ENCODE results near the gene SLC7A11. TPM values are rescaled to one million over a fixed set of nuclear protein-coding genes. Genes with fewer than 3 reads are reported as not detected.
"Not testable (repeated sequence)": the region's sequence is repeated elsewhere in the genome, so short reads cannot be mapped to it uniquely, and the experiment has no call there.

SLC7A11 gene
- total RNA-seq, 4 donors from 2014 or later: under 0.01 to 0.30 (median 0.21) TPM

DNA sequence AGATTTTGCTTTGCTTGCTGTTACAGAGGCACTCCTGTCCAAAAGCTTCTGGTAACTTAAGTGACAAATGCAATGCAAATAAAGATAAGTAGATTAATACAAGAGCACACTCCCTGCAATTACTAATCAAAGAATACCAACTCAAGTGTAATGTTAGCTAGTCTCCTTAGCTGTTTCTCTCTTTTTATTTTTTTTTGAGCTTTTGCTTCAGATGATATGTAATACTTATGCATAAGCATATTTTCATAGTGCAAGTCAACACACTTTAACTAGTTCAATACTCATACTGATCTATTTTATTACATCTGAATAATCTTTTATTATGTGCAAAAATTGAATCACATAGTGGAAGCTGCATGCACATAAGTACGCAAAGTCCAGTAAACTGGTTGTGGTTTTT lies 2.7 kb downstream of the SLC7A11 start:
- 0% methylated on average over 1 of the region's 1 CpG for WGBS, 2 donors
- H3K4me1 ChIP-seq: peaks cover 0 to 13% (median 3%) of the 10 kb centered on the region in 4 donors
- no peaks in the 10 kb centered on the region for H3K27me3 ChIP-seq
- DNase-seq (ENCODE audit: low spot score in 2 of 2): no peak
- no peak overlapping the region for H3K27ac ChIP-seq
- TF ChIP-seq EP300 (IDR thresholded peaks at IDR 0.05) (no peak), POLR2A (IDR thresholded peaks at IDR 0.05) (no peak)
- TF ChIP-seq, protein P1, sequence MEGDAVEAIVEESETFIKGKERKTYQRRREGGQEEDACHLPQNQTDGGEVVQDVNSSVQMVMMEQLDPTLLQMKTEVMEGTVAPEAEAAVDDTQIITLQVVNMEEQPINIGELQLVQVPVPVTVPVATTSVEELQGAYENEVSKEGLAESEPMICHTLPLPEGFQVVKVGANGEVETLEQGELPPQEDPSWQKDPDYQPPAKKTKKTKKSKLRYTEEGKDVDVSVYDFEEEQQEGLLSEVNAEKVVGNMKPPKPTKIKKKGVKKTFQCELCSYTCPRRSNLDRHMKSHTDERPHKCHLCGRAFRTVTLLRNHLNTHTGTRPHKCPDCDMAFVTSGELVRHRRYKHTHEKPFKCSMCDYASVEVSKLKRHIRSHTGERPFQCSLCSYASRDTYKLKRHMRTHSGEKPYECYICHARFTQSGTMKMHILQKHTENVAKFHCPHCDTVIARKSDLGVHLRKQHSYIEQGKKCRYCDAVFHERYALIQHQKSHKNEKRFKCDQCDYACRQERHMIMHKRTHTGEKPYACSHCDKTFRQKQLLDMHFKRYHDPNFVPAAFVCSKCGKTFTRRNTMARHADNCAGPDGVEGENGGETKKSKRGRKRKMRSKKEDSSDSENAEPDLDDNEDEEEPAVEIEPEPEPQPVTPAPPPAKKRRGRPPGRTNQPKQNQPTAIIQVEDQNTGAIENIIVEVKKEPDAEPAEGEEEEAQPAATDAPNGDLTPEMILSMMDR (IDR thresholded peaks at IDR 0.05): no peak
- no peaks in the 10 kb centered on the region for H3K9me3 ChIP-seq
- no peak overlapping the region for H3K4me3 ChIP-seq
- H3K36me3 ChIP-seq: no peaks in the 10 kb centered on the region

DNA sequence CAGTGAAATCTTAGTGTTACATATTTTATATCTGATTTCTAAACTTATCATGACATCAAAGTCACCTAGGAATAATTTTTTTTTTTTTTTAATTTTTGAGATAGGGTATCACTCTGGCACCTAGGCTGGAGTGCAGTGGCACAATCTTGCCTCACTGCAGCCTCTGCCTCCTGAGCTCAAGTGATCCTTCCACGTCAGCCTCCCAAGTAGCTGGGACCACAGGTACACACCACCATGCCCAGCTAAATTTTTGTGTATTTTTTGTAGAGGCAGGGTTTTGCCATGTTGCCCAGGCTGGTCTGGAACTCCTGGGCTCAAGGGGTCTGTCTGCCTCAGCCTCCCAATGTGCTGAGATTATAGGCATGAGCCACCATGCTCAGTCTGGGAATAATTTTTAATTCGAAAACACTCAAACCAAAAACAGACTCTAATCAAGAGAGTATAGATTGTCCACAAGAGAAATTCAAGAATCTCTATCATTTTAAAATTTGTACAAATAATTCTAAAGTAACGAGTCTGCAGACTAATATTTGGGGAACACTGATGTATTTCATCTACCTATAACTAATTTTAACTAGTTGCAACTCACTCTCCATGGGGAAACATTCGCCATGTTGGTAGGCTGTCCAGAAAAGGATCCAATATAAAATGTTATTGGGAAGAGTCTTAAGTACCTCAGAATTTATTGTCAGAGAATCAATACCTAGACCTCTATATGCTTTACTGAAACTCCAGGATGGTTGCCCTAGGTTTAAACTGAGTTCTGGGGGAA lies 3.4 kb downstream of the SLC7A11 start:
- Histone ChIP-seq H3K36me3 (no peaks in the 10 kb centered on the region), H3K27ac (no peak overlapping the region), H3K4me3 (no peak overlapping the region), H3K9me3 (no peaks in the 10 kb centered on the region), H3K4me1 (peaks cover 0 to 13% (median 3%) of the 10 kb centered on the region in 4 donors), H3K27me3 (no peaks in the 10 kb centered on the region)
- TF ChIP-seq EP300 (IDR thresholded peaks at IDR 0.05) (no peak), POLR2A (IDR thresholded peaks at IDR 0.05) (no peak)
- TF ChIP-seq, protein P1 (IDR thresholded peaks at IDR 0.05): no peak
- DNase-seq (ENCODE audit: low spot score in 2 of 2): no peak
- 93 to 95% methylated on average over 4 of the region's 4 CpGs for WGBS, 2 donors

DNA sequence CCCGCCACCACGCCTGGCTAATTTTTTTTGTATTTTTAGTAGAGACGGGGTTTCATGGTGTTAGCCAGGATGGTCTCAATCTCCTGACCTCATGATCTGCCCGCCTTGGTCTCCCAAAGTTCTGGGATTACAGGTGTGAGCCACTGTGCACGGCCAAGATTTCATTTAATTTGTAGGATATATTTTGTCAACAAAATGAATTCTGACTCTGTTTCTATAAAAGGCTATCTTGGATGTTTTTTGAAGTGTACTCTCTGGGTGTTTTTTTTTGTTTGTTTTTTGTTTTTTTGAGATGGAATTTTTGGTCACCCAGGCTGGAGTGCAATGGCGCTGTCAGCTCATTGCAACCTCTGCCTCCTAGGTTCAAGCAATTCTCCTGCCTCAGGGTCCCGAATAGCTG lies 5.0 kb downstream of the SLC7A11 start:
- WGBS, 2 donors: 94 to 96% methylated on average over 7 of the region's 7 CpGs
- H3K36me3 ChIP-seq; DNase-seq (ENCODE audit: low spot score in 2 of 2); H3K4me1 ChIP-seq; H3K27ac ChIP-seq; H3K9me3 ChIP-seq; H3K4me3 ChIP-seq; H3K27me3 ChIP-seq: not testable (repeated sequence)

DNA sequence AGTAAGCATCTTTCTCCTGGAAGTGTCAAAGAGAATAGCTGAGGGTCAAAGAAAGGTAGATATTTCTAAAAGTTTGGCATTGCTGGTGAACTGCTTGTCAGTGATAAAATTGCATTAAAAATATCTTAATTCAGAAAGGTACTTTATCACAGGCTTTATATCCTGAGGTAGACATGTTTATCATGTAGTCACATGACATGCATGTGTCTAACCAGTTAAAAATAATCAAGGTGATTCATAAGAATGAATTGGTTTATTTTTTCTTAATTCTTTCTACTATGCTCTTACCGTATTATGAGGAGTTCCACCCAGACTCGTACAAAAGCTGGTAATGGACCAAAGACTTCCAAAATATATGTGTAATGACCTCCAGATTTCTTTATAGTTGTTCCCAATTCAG lies 6.1 kb downstream of the SLC7A11 start:
- no peak for DNase-seq (ENCODE audit: low spot score in 2 of 2)
- Histone ChIP-seq H3K9me3 (no peaks in the 10 kb centered on the region), H3K4me1 (no peaks in the 10 kb centered on the region), H3K36me3 (no peaks in the 10 kb centered on the region), H3K27ac (no peak overlapping the region), H3K4me3 (no peak overlapping the region), H3K27me3 (no peaks in the 10 kb centered on the region)
- TF ChIP-seq POLR2A (IDR thresholded peaks at IDR 0.05) (no peak), EP300 (IDR thresholded peaks at IDR 0.05) (no peak)
- TF ChIP-seq, protein P1 (IDR thresholded peaks at IDR 0.05): no peak
- WGBS, 2 donors: 75 to 83% methylated on average over 2 of the region's 2 CpGs

DNA sequence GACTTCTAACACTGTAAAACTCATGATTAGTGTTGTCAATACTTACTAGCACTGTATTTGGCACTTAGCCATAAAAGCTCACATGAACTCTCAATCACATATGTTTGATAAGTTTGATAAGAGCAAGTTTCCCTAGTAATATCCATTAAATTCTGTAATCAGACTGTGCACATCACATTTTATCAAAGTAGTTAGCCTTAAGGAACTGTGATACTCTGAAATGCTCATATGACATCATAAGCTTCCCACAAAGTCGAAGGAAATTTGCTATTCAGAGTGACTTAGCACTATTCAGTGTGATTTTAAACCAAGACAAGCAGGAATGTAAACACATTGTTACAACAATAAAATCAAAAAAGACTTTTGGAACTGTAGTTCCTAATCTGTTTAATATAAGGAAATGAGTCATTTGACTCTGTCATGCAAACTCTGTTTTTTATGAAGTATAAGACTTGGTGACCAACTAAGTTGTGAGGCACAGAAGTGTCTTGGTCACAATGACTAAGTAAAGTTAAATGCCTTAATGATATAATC lies 6.7 kb downstream of the SLC7A11 start:
- Histone ChIP-seq H3K4me1 (no peaks in the 10 kb centered on the region), H3K27ac (no peak overlapping the region), H3K9me3 (no peaks in the 10 kb centered on the region), H3K27me3 (no peaks in the 10 kb centered on the region), H3K36me3 (no peaks in the 10 kb centered on the region), H3K4me3 (no peak overlapping the region)
- TF ChIP-seq EP300 (IDR thresholded peaks at IDR 0.05) (no peak), POLR2A (IDR thresholded peaks at IDR 0.05) (no peak)
- TF ChIP-seq, protein P1 (IDR thresholded peaks at IDR 0.05): no peak
- WGBS, 2 donors: 31 to 45% methylated on average over 1 of the region's 1 CpG
- DNase-seq (ENCODE audit: low spot score in 2 of 2): no peak
